ENCODE data around the gene CRABP2.

CRABP2 gene

GRCh38 chr1:156689035-156689952 is 16.1 kb downstream of the CRABP2 start:
- peak; percentile 32 for DNase-seq

- no peak for DNase-seq
Measured at GRCh38 chr1:156684227-156684782, 21.1 kb downstream of the CRABP2 start.

GRCh38 chr1:156682166-156682890 is 23.1 kb downstream of the CRABP2 start:
- no peak for DNase-seq

DNA sequence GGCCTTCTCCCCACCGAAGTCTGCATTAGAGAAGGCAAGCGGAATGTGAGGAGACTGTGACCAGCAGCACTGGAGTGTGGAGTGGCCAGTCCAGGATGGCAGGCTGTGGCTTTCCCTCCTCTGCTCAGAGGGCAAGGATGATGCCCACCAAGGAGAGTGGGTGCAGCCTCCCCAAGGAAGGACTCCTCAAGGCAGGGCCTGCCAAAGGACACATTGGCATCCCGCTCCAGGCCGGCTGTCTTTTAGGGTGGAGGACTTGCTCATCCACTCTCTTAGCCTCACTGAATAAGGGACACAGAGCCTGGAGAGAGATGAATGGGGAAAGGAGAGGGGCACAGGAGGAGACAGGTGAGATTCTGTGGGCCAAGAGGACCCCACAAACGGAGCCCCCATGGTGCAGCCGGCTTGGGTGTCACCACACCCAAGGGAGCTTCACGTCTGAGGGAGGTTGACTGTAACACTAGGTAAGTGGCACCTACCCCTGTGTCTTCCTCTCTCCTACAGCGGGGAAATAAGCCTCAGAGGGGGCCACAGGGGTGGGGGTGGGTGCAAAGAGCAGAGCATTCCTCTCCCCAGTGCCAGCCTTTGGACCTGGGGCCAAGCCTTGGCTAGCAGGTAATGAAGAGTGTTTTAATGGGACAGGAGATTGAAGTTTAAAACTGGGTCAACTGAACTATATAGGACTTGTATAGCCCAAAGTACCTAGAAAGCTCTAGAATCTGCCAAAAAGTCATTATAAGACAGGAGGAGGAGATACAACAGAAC is 24.0 kb downstream of the CRABP2 start:
- no peak for DNase-seq

DNA sequence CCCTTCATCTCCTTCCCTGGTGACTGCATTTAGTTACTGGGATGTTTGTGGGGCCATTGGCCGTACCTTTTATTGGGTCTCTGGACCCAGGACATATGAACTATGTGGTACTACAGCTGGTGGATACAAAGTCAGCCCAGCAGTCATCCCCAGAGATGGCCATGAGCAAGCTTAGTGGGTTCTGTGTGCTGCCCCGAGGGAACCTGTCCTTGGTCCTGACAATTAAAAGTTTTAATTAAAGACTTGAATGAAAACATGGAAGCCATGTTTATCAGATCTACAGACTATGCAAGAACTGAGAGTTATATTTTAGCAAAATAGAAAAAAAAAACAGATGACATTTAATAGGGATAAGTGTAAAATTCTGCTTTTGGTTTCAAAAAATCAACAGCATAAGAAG is 25.3 kb downstream of the CRABP2 start:
- DNase-seq, result no peak

GRCh38 chr1:156677616-156678596 is 27.5 kb downstream of the CRABP2 start:
- peak; percentile 16 for DNase-seq

GRCh38 chr1:156676820-156677615 is 28.4 kb downstream of the CRABP2 start, which contains the start of gene NES:
TSS of gene NES (minus strand) at chr1:156677407. CDS start at chr1:156677264, 143 bp downstream.
- peak; percentile 39 for DNase-seq

DNA sequence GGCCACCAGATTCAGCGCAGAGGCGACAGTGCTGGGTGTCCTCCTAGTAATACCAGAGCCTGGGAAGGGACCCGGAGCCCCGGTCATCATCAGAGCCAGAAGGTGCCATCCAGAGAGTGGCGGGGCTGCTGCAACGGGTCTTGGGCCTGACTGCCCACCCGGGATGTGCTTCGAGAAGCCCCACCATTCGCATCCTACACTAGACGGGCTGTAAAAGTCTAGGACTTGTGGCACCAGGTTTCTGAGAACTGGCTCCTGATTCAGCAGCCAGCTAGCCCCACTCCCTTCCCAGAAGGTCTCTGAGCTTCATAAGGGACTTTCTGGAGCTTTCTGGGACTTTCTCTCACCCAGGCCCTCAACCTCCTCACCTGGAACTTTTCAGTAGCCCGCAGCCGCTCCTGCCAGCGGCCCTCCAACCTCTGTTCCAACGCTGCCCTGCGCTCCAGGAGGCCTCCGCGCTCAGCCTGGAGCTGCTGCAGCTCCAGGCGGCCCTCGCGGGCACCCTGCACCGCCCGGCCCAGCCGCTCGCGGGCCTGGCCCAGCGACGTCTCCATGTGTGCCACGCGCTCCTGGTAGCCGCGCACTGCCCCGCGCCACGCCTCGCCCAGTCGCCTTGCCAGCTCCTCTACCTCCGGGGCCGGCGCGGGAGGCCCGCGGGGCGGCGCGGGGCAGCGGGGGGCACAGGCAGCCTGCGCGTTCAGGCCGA is 29.1 kb downstream of the CRABP2 start:
- DNase-seq, result no peak

DNA sequence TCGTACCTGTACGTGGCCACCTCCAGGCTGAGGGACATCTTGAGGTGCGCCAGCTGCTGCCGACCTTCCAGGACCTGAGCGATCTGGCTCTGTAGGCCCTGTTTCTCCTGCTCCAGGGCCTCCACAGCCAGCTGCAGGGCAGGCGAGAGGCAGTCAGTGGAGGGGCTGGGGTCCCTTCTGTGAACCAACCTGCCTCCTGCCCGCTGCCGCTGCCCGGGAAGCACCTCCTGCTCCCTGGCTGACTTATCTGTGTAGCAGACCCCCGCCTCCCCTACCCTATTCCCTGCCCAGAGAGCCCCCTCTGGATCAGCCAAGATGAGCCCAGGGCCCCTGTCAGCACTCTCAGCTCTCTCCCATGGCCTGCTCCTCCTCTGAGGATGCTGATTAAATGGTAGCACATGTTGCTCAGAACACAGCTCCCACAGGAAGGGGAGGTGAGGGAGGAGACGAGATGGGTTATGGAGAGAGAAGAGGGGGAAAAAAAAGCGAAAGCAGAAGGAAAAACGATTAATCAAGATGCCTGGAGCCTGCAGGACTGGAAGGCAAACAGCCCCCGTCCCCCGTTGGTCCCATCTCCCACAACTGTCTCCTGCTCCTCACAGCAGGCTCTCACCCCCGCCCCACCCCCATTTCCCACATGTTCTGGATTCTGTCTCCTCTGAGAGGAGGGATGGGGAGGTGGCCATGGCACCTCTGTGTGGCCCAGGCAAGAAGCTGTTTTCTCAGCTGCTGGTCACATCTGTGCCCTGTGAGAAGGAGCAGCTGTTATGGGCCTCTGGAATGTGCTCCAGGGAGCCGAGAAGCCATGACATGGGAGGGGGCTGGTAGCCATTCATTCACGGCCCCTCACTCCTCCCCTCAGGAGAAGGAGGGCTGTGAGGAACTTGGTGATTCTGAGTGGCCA is 29.9 kb downstream of the CRABP2 start:
- no peak for DNase-seq

DNA sequence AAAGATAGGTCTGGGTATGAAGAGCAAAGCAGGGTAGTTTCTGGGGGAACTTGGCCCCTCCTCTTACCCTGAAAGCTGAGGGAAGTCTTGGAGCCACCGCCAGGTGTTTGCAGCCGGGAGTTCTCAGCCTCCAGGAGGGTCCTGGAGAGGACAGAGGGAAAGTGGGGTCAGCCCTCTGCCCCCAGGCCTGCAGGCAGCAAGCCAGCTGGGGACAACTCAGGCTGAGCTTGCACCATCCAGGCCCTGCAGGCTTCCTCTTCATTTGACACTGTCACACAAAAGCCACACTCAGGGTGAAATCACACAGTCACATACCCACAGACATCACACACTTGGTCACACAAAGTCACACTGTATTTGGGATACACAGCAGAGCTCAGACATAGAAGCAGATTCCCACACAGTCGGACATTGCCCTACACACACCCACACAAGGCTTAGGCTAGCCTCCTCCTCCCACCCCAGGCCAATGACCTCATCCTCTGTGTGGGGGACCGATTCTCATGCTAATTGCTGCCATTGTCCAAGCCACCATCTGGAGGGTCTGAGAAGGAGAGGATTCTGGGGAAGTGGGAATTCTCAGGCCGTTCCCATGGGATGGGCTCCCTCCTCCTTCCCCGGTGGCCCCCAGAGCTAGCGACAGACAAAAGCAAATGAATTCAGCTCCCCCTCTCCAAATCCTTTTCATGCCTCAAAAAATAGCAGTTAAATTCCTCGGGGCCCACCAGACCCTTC is 31.8 kb downstream of the CRABP2 start:
- DNase-seq, result no peak

DNA sequence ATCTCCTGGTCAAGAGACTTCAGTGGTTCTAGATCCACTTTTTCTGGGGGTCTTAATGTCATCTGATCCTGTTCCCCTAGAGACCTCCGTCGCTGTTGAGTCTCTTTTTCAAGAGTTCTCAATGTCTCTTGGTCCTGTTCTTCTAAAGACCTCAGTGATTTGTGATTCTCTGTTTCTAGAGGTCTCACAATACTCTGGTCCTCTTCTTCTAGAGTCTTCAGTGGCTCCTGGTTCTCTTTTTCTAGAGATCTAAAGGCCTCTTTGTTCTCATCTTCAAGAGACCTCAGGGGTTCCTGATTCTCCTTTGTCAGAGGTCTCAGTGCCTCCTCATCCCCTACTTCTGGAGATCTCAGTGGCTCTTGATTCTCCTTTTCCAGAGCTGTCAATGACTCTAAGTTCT is 33.6 kb downstream of the CRABP2 start:
- DNase-seq, result no peak

- no peak for DNase-seq
Measured at GRCh38 chr1:156670791-156671190, 34.6 kb downstream of the CRABP2 start.

DNA sequence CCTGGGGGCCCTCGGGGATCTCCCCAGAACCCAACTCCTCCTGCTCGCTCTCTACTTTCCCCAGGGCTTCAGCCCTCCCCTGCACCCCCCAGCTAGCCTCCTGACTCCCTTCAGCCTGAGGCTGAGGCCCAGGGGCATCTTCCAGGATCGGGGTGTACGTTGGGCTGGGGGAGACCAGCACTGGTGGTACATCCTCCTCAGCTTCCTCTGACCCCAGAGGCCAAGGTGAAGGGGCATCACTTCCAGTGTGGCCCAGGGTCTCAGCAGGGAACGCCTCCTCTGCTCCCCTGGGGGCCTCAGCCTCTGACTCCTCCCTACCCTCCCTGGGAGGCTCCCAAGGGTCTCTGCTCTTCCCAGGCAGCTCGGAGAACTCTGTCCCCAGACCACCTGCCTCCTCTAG is 35.0 kb downstream of the CRABP2 start:
- DNase-seq, result no peak

GRCh38 chr1:156669794-156670193 is 35.6 kb downstream of the CRABP2 start:
- no peak for DNase-seq

DNA sequence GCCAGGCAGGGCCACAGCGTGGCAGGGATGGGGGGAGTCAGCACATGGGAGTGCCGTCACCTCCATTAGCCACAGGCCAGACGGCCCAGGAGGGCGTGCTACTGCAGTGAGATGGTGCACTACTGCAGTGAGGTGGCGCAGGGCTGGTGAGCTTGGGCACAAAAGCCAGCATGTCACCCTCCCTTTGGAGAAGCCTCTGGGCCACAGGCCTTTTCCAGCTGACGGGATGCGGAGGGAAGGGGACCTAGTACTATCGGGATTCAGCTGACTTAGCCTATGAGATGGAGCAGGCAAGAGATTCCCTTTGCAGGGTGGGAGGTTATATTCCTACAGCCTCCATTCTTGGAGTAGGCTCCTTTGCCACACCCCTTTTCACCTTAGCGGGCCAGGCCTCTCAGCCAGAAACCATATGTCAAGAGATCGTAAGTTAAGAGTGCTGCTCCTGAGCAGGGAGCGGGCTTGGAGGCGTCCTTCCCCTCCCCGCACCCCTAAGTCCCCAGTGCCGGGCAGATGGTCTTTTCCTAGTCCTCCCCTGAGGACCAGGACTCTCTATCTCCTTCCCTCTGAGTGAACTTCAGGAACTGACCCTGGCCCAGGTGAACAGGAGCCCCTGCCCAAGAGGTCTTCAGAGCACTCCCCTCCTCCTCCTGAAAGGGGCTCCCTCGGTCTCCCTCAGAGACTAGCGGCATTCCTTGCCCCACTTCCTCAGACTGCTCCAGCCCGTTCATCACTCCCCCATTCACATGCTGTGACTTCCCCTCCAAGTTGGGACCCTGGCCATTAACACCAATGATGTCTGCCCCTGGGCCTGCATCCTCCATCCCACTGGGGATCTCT is 36.4 kb downstream of the CRABP2 start:
- DNase-seq, result no peak

DNA sequence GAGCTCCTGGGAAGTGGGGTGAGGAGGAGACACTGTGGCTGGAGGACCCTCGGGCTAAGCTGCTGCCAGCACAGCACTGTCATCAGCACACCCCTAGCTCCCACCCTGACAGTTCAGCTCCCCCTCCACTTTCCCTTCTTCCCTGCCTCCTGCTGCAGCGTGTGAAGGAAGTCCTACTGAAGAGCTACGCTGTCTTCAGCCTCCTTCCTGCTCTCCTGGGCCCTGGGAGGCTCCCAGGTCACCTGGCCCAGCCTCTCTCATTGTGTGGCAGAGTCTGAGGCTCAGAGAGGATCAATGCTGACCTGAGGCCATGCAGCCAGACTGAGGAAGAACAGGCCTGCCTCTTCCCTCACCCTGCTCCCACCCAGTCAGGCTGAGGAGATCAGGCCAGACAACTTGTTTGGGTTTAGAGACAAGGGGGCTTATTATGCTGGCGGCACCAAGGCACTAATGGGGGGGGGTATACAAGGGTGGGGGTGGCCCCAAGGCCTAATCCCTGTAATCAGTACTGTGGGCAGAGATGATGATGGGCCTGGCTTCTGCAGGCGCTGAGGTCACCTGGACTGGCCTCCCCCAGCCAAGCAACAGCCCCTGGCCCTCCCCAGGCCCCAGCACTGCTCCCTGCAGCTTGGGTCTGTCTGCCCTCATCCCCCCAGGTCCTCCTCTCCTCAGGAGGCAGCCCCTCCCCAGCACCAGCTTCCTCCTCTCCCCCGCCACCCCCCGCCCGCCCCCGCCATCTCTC is 37.2 kb downstream of the CRABP2 start:
- DNase-seq, result no peak

- no peak for DNase-seq
Measured at GRCh38 chr1:156667610-156667967, 37.8 kb downstream of the CRABP2 start.
